Calu3 (cell line): ENCODE results near the gene NOD2. TPM values are rescaled to one million over a fixed set of nuclear protein-coding genes. Genes with fewer than 3 reads are reported as not detected.

Experiments
- BruUV-seq: library from RNA; stranded (reverse); fragments of 400-500 nt; replicated peaks from 2 replicates; lab custom pipeline; 2021; lab: Mats Ljungman, UMichigan
- CTCF ChIA-PET: fragments of 300-600 bp; sonication (Branson Sonifier 250); formaldehyde crosslinking; loops from one replicate; lab custom pipeline; 2022; ENCODE audit warnings: antibody characterized with exemption; lab: Charles Lee
- DNase-seq: peaks from one replicate; pipeline ENCODE4 v3.0.0; 2022
- H3K27ac Mint-ChIP-seq: one replicate; pipeline ENCODE4 v1.8.0; 2022; ENCODE audit warnings: mixed read lengths; ENCODE audit not compliant: unreplicated experiment
- H3K27me3 Mint-ChIP-seq: one replicate; pipeline ENCODE4 v1.8.0; 2022; ENCODE audit warnings: mixed read lengths; ENCODE audit not compliant: unreplicated experiment
- H3K36me3 Mint-ChIP-seq: one replicate; pipeline ENCODE4 v1.8.0; 2022; ENCODE audit warnings: mild to moderate bottlenecking, moderate library complexity, mixed read lengths; ENCODE audit not compliant: insufficient read depth, unreplicated experiment
- H3K4me1 Mint-ChIP-seq: one replicate; pipeline ENCODE4 v1.8.0; 2022; ENCODE audit warnings: mild to moderate bottlenecking, low read depth, mixed read lengths; ENCODE audit not compliant: unreplicated experiment
- H3K4me3 Mint-ChIP-seq: one replicate; pipeline ENCODE4 v1.8.0; 2022; ENCODE audit warnings: mild to moderate bottlenecking, low read depth, moderate library complexity, mixed read lengths; ENCODE audit not compliant: unreplicated experiment
- H3K9me3 Mint-ChIP-seq: one replicate; pipeline ENCODE4 v1.8.0; 2022; ENCODE audit warnings: low read depth, mixed read lengths; ENCODE audit not compliant: unreplicated experiment
- CTCF ChIP-seq: fragments of 200-600 bp; IDR thresholded peaks from one replicate; pipeline ENCODE4 v1.8.0; 2022; ENCODE audit warnings: antibody characterized with exemption; ENCODE audit not compliant: unreplicated experiment
- intact Hi-C: fragments of 100-400 bp; cut with micrococcal nuclease; formaldehyde crosslinking; loops from one replicate; pipeline ENCODE4 v1.10.0; 2022; ENCODE audit not compliant: unreplicated experiment
- total RNA-seq: library from RNA; stranded (reverse); gene quantifications from 2 replicates; pipeline ENCODE4 v1.2.3, GENCODE V29; 2022

Gene NOD2
- total RNA-seq, 1 experiment from 2014 or later: 0.87 TPM

GRCh38 chr16:50762241-50762640 is 68.8 kb downstream of the NOD2 start:
- BruUV-seq: no TSS peak
- CTCF ChIA-PET: no interaction called here
- H3K27me3 Mint-ChIP-seq: no peaks in the 10 kb centered on the region
- peaks cover 3% of the 10 kb centered on the region for H3K9me3 Mint-ChIP-seq
- TF ChIP-seq CTCF: no peak
- no peak overlapping the region for H3K4me3 Mint-ChIP-seq
- no peak for DNase-seq
- no peak overlapping the region for H3K27ac Mint-ChIP-seq
- no peaks in the 10 kb centered on the region for H3K4me1 Mint-ChIP-seq
- no peaks in the 10 kb centered on the region for H3K36me3 Mint-ChIP-seq
- intact Hi-C loops: no loop called here

- Mint-ChIP-seq H3K27ac (no peak overlapping the region), H3K36me3 (no peaks in the 10 kb centered on the region), H3K4me1 (no peaks in the 10 kb centered on the region), H3K27me3 (no peaks in the 10 kb centered on the region), H3K9me3 (peaks cover 3% of the 10 kb centered on the region), H3K4me3 (no peak overlapping the region)
- intact Hi-C loops: no loop called here
- no peak for DNase-seq
- CTCF ChIA-PET: no interaction called here
- BruUV-seq: no TSS peak
- no peak for TF ChIP-seq CTCF
Measured at GRCh38 chr16:50763211-50763610, 69.8 kb downstream of the NOD2 start.

GRCh38 chr16:50765260-50765659 is 71.9 kb downstream of the NOD2 start:
- Mint-ChIP-seq H3K27me3 (no peaks in the 10 kb centered on the region), H3K4me1 (no peaks in the 10 kb centered on the region), H3K36me3 (no peaks in the 10 kb centered on the region), H3K9me3 (peaks cover 6% of the 10 kb centered on the region), H3K27ac (no peak overlapping the region), H3K4me3 (no peak overlapping the region)
- BruUV-seq: no TSS peak
- DNase-seq: no peak
- intact Hi-C loops: no loop called here
- CTCF ChIA-PET: no interaction called here
- no peak for TF ChIP-seq CTCF

- H3K9me3 Mint-ChIP-seq: peaks cover 6% of the 10 kb centered on the region
- CTCF ChIA-PET: no interaction called here
- H3K4me3 Mint-ChIP-seq: no peak overlapping the region
- H3K27ac Mint-ChIP-seq: no peak overlapping the region
- H3K36me3 Mint-ChIP-seq: no peaks in the 10 kb centered on the region
- BruUV-seq: no TSS peak
- no peaks in the 10 kb centered on the region for H3K27me3 Mint-ChIP-seq
- TF ChIP-seq CTCF: no peak
- intact Hi-C loops: no loop called here
- no peaks in the 10 kb centered on the region for H3K4me1 Mint-ChIP-seq
- no peak for DNase-seq
Measured at GRCh38 chr16:50765861-50766260, 72.5 kb downstream of the NOD2 start.
